Transverse colon (tissue), 4 donors: Measurements from ENCODE around the gene P2RY2.
A peak's percentile ranks its signal among the peaks of the same experiment; 100 is the strongest.

Source experiments
- EP300 ChIP-seq: sonication (generic); formaldehyde crosslinking; IDR thresholded peaks from one replicate; pipeline ENCODE4 v1.6.1; 2017; ENCODE audit warnings: antibody characterized with exemption, low read depth
- POLR2A ChIP-seq: fragments of 450-650 bp; IDR thresholded peaks from one replicate; pipeline ENCODE4 v1.6.1; 2016; ENCODE audit warnings: antibody characterized with exemption, mild to moderate bottlenecking, moderate library complexity
- POLR2AphosphoS5 ChIP-seq, 3 donors: sonication (generic); formaldehyde crosslinking; IDR thresholded peaks; one replicate each; pipeline ENCODE4 v1.6.1; 2016; ENCODE audit warnings: antibody characterized with exemption in 3 of 3
- TF ChIP-seq, protein P1 (sequence below), 5 experiments: fragments of 200-600 bp in 3 of 5; fragments of 450-650 bp in 2 of 5; sonication (generic) in 3 of 5; IDR thresholded peaks; 1 replicate in 2 of 5; 2 replicates in 3 of 5; pipeline ENCODE4 v1.5.1; 2016 to 2017; ENCODE audit warnings: antibody characterized with exemption in 5 of 5, inconsistent platforms in 3 of 5, mild to moderate bottlenecking in 2 of 5, moderate library complexity in 1 of 5

DNA sequence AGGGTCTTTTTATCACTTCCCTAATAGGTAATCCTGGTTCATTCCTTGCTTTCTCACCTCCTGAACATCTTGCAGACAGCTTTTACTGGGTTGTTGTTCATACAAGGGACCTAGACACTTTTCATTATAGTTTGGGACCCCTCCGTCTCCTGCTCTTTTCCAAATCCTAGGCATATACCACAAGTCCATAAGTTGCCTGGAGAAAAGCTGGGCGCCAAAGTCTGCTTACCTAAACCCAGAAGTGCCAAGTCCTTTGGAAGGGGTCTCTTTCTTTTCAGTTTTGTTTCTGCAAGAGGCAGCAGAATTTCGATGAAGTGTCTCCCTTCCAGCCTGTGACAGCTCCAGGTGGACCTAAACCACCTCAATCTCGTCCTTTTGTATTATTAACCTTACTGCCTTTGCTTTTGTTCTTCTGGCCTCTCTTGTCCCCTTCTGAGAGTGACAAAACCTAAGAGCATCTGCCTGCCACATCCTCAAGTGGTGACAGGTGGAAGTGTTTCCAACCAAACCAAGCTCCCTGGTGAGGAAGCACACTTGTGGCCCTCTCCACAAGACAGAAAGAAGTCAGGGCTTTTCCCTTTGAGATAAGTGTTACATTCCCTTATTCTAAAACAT, 34.6 kb downstream of the P2RY2 start:
- TF ChIP-seq, protein P1, sequence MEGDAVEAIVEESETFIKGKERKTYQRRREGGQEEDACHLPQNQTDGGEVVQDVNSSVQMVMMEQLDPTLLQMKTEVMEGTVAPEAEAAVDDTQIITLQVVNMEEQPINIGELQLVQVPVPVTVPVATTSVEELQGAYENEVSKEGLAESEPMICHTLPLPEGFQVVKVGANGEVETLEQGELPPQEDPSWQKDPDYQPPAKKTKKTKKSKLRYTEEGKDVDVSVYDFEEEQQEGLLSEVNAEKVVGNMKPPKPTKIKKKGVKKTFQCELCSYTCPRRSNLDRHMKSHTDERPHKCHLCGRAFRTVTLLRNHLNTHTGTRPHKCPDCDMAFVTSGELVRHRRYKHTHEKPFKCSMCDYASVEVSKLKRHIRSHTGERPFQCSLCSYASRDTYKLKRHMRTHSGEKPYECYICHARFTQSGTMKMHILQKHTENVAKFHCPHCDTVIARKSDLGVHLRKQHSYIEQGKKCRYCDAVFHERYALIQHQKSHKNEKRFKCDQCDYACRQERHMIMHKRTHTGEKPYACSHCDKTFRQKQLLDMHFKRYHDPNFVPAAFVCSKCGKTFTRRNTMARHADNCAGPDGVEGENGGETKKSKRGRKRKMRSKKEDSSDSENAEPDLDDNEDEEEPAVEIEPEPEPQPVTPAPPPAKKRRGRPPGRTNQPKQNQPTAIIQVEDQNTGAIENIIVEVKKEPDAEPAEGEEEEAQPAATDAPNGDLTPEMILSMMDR (IDR thresholded peaks at IDR 0.05): peak in 3 of 5 experiments; percentile 7 to 30 (median 11)
- TF ChIP-seq EP300 (no peak), POLR2AphosphoS5 (IDR thresholded peaks at IDR 0.05) (no peak), POLR2A (no peak)
